ENCODE data around the gene ABCC12.

ABCC12 gene

DNA sequence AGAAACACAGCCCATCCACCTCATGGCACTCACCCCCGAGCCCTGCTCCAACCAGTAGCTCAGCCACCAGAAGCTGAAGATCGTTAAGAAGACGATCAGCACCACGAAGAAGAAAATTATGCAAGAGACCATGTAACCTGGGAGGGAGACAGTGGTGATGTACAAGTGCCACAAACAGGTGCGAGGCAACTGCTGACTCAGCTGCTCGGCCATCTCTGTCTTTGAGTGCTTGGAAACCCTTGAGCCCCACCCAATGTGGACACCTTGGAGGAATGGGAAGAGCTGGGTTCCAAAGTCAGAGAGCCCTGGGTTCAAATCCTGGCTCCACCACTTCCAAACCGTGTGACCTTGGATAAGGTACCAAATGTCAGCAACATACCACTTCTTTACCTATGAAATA lies 38.1 kb upstream of the ABCC12 start:
- Histone ChIP-seq H4K20me1 (ENCODE audit: insufficient read depth, low read length, poor library complexity, severe bottlenecking) (no peaks in the 10 kb centered on the region), H3K9me2 (replicated peaks; ENCODE audit: low read depth, low read length) (no peaks in the 10 kb centered on the region), H3K9me3 (ENCODE audit: insufficient read depth, low read depth, low read length) (no peaks in the 10 kb centered on the region), H3K4me2 (ENCODE audit: low read depth, low read length, poor library complexity, severe bottlenecking) (no peak overlapping the region), H3K4me3 (ENCODE audit: low read length, poor library complexity, severe bottlenecking) (no peak overlapping the region), H3K27me3 (ENCODE audit: insufficient read depth, low read length, poor library complexity, severe bottlenecking) (no peaks in the 10 kb centered on the region), H3K79me2 (ENCODE audit: insufficient read depth, low read length) (no peaks in the 10 kb centered on the region), H3K4me1 (ENCODE audit: insufficient read depth, low read length, poor library complexity, severe bottlenecking) (no peaks in the 10 kb centered on the region), H3K36me3 (ENCODE audit: insufficient read depth, low read length) (no peaks in the 10 kb centered on the region), H2AFZ (ENCODE audit: low read length) (no peak overlapping the region), H3F3A (ENCODE audit: low read depth) (no peaks in the 10 kb centered on the region), H3K9ac (ENCODE audit: low read depth, low read length, poor library complexity, severe bottlenecking) (no peak overlapping the region)
- TF ChIP-seq, protein P1, sequence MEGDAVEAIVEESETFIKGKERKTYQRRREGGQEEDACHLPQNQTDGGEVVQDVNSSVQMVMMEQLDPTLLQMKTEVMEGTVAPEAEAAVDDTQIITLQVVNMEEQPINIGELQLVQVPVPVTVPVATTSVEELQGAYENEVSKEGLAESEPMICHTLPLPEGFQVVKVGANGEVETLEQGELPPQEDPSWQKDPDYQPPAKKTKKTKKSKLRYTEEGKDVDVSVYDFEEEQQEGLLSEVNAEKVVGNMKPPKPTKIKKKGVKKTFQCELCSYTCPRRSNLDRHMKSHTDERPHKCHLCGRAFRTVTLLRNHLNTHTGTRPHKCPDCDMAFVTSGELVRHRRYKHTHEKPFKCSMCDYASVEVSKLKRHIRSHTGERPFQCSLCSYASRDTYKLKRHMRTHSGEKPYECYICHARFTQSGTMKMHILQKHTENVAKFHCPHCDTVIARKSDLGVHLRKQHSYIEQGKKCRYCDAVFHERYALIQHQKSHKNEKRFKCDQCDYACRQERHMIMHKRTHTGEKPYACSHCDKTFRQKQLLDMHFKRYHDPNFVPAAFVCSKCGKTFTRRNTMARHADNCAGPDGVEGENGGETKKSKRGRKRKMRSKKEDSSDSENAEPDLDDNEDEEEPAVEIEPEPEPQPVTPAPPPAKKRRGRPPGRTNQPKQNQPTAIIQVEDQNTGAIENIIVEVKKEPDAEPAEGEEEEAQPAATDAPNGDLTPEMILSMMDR (conservative IDR thresholded peaks at IDR 0.05; ENCODE audit: low read length), result no peak
- no peak for TF ChIP-seq EZH2phosphoT487 (IDR thresholded peaks at IDR 0.05; ENCODE audit: borderline replicate concordance)

DNA sequence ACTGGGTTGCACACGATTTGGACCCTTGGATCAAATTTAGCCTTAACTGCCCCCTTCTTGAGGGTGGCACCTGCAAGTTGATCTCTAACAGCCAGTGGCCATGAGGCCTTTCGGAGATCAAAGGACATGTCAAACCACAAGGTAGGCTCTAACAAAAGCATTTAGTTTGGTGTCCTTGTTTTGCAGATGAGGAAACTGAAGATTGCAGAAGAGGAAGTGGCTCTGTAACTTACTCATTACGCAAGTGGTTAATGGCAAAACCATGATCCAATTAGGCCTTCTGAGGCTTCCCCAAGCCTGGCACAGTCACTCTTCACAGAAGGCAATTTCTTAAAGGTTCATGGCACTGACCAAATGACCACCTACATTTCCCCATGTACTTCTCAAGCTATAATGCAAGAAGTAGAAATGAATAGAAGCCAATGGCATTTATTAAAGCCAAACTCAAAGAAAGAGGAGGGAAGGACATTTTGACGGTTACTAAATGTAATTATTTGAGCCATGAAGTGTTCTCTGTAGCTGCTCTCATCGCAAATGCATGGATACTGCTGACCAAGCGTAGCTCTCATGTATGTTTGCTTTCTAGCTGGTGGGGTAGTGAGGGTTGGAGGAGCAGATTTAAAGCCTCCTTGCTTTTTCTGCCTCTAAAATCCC lies 32.8 kb upstream of the ABCC12 start:
- Histone ChIP-seq H2AFZ (ENCODE audit: low read length) (no peak overlapping the region), H3K4me2 (ENCODE audit: low read depth, low read length, poor library complexity, severe bottlenecking) (no peak overlapping the region), H3K79me2 (ENCODE audit: insufficient read depth, low read length) (no peaks in the 10 kb centered on the region), H3K36me3 (ENCODE audit: insufficient read depth, low read length) (no peaks in the 10 kb centered on the region), H3K4me1 (ENCODE audit: insufficient read depth, low read length, poor library complexity, severe bottlenecking) (no peaks in the 10 kb centered on the region), H3K9me3 (ENCODE audit: insufficient read depth, low read depth, low read length) (no peaks in the 10 kb centered on the region), H3K9me2 (replicated peaks; ENCODE audit: low read depth, low read length) (no peaks in the 10 kb centered on the region), H3K9ac (ENCODE audit: low read depth, low read length, poor library complexity, severe bottlenecking) (no peak overlapping the region), H3K27me3 (ENCODE audit: insufficient read depth, low read length, poor library complexity, severe bottlenecking) (no peaks in the 10 kb centered on the region), H3K4me3 (ENCODE audit: low read length, poor library complexity, severe bottlenecking) (no peak overlapping the region), H4K20me1 (ENCODE audit: insufficient read depth, low read length, poor library complexity, severe bottlenecking) (no peaks in the 10 kb centered on the region), H3F3A (ENCODE audit: low read depth) (no peaks in the 10 kb centered on the region)
- no peak for TF ChIP-seq EZH2phosphoT487 (IDR thresholded peaks at IDR 0.05; ENCODE audit: borderline replicate concordance)
- TF ChIP-seq, protein P1 (conservative IDR thresholded peaks at IDR 0.05; ENCODE audit: low read length), result no peak

DNA sequence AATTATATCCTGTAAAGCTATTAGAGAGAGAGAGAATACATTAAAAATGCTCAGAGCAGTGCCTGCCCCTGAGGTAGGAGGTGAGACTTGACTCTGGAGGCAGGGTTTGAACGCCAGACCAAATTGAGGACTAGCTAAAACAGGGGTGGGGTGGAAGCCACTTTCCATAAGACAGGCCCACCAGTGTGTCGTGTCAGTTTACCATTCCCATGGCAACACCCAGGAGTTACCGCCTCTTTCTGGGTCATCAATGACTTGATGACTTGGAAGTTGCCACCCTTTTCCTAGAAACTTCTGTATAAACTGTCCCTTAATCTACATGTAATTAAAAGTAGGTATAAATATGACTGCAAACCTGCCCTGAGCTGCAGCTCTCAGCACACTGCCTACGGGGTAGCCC lies 32.0 kb upstream of the ABCC12 start:
- no peaks in the 10 kb centered on the region for H3K9me2 ChIP-seq (replicated peaks; ENCODE audit: low read depth, low read length)
- H2AFZ ChIP-seq (ENCODE audit: low read length), result no peak overlapping the region
- no peak overlapping the region for H3K4me2 ChIP-seq (ENCODE audit: low read depth, low read length, poor library complexity, severe bottlenecking)
- no peaks in the 10 kb centered on the region for H3K9me3 ChIP-seq (ENCODE audit: insufficient read depth, low read depth, low read length)
- no peaks in the 10 kb centered on the region for H3K79me2 ChIP-seq (ENCODE audit: insufficient read depth, low read length)
- no peaks in the 10 kb centered on the region for H3K27me3 ChIP-seq (ENCODE audit: insufficient read depth, low read length, poor library complexity, severe bottlenecking)
- TF ChIP-seq, protein P1 (conservative IDR thresholded peaks at IDR 0.05; ENCODE audit: low read length), result no peak
- no peak for TF ChIP-seq EZH2phosphoT487 (IDR thresholded peaks at IDR 0.05; ENCODE audit: borderline replicate concordance)
- H3K4me1 ChIP-seq (ENCODE audit: insufficient read depth, low read length, poor library complexity, severe bottlenecking), result no peaks in the 10 kb centered on the region
- H3K9ac ChIP-seq (ENCODE audit: low read depth, low read length, poor library complexity, severe bottlenecking), result no peak overlapping the region
- no peak overlapping the region for H3K4me3 ChIP-seq (ENCODE audit: low read length, poor library complexity, severe bottlenecking)
- H3F3A ChIP-seq (ENCODE audit: low read depth), result no peaks in the 10 kb centered on the region
- H4K20me1 ChIP-seq (ENCODE audit: insufficient read depth, low read length, poor library complexity, severe bottlenecking), result no peaks in the 10 kb centered on the region
- no peaks in the 10 kb centered on the region for H3K36me3 ChIP-seq (ENCODE audit: insufficient read depth, low read length)

All from Loucy (cell line).